Neural cell (in vitro differentiated cells): ENCODE measurements around the gene BRF1. TPM values are rescaled to one million over a fixed set of nuclear protein-coding genes. Genes with fewer than 3 reads are reported as not detected.

Experiments
- H2AFZ ChIP-seq: fragments of 200-600, 300-800 bp; sonication (generic), shearing (Covaris generic); 2 replicates; pipeline ENCODE4 v1.6.0; 2014; ENCODE audit warnings: low read depth, mild to moderate bottlenecking, antibody characterized with exemption, low read length, moderate library complexity
- H3F3A ChIP-seq: fragments of 200-600 bp; shearing (Covaris generic); 2 replicates; pipeline ENCODE4 v1.6.1; 2016; ENCODE audit warnings: mild to moderate bottlenecking, moderate library complexity, mixed read lengths, antibody characterized with exemption, low read length; ENCODE audit not compliant: insufficient read depth, poor library complexity, severe bottlenecking
- H3K27ac ChIP-seq: fragments of 200-600, 300-800 bp; sonication (generic), shearing (Covaris generic); 2 replicates; pipeline ENCODE4 v1.5.1; 2014; ENCODE audit warnings: mild to moderate bottlenecking, low read length, moderate library complexity
- H3K27me3 ChIP-seq: fragments of 300-800, 200-600 bp; sonication (generic), shearing (Covaris generic); 2 replicates; pipeline ENCODE4 v1.6.0; 2014; ENCODE audit warnings: mild to moderate bottlenecking, low read depth, low read length, moderate library complexity; ENCODE audit not compliant: insufficient read depth
- H3K36me3 ChIP-seq: fragments of 300-800, 200-600 bp; sonication (generic), shearing (Covaris generic); 2 replicates; pipeline ENCODE4 v1.5.1; 2014; ENCODE audit warnings: mild to moderate bottlenecking, antibody characterized with exemption, low read length, moderate library complexity; ENCODE audit not compliant: insufficient read depth
- H3K4me2 ChIP-seq: fragments of 300-800, 200-600 bp; sonication (generic), shearing (Covaris generic); 2 replicates; pipeline ENCODE4 v1.6.0; 2014; ENCODE audit warnings: mild to moderate bottlenecking, low read length
- H3K4me3 ChIP-seq: fragments of 300-800, 200-600 bp; sonication (generic), shearing (Covaris generic); 2 replicates; pipeline ENCODE4 v1.5.1; 2014; ENCODE audit warnings: mild to moderate bottlenecking, low read length, moderate library complexity
- H3K79me2 ChIP-seq: fragments of 200-600 bp; shearing (Covaris generic); replicated peaks from 2 replicates; pipeline ENCODE4 v1.6.0; 2014; ENCODE audit warnings: mild to moderate bottlenecking, low read length, moderate library complexity; ENCODE audit not compliant: insufficient read depth
- H3K9ac ChIP-seq: fragments of 300-800, 200-600 bp; sonication (generic), shearing (Covaris generic); 2 replicates; pipeline ENCODE4 v1.6.1; 2016; ENCODE audit warnings: mild to moderate bottlenecking, low read length, mixed read lengths
- H3K9me2 ChIP-seq: fragments of 200-600 bp; shearing (Covaris generic); 2 replicates; pipeline ENCODE4 v1.6.1; 2016; ENCODE audit warnings: mild to moderate bottlenecking, low read length, mixed read lengths; ENCODE audit not compliant: insufficient read depth
- H3K9me3 ChIP-seq: fragments of 200-600, 300-800 bp; sonication (generic), shearing (Covaris generic); 2 replicates; pipeline ENCODE4 v1.6.1; 2016; ENCODE audit warnings: mild to moderate bottlenecking, mixed run types, low read length, moderate library complexity, mixed read lengths
- H4K20me1 ChIP-seq: fragments of 200-600 bp; shearing (Covaris generic); 2 replicates; pipeline ENCODE4 v1.6.1; 2016; ENCODE audit warnings: mild to moderate bottlenecking, mixed run types; ENCODE audit not compliant: insufficient read depth
- CTCF ChIP-seq: fragments of 450-650 bp; IDR thresholded peaks from 2 replicates; pipeline ENCODE4 v1.5.1; 2014; ENCODE audit warnings: antibody characterized with exemption, mild to moderate bottlenecking, moderate library complexity; ENCODE audit not compliant: poor library complexity, severe bottlenecking
- EP300 ChIP-seq: fragments of 450-650 bp; conservative IDR thresholded peaks from 2 replicates; pipeline ENCODE4 v1.6.1; 2014; ENCODE audit warnings: antibody characterized with exemption, mild to moderate bottlenecking, moderate library complexity; ENCODE audit not compliant: poor library complexity, severe bottlenecking
- EZH2 ChIP-seq: fragments of 200-600, 300-800 bp; shearing (Covaris generic), sonication (generic); IDR thresholded peaks from 2 replicates; pipeline ENCODE4 v1.6.1; 2014; ENCODE audit warnings: antibody characterized with exemption, low read length, borderline replicate concordance, mild to moderate bottlenecking; ENCODE audit not compliant: insufficient read depth, poor library complexity, severe bottlenecking
- MXI1 ChIP-seq: fragments of 450-650 bp; conservative IDR thresholded peaks from 2 replicates; pipeline ENCODE4 v1.6.1; 2014; ENCODE audit warnings: antibody characterized with exemption, mild to moderate bottlenecking; ENCODE audit not compliant: poor library complexity, severe bottlenecking
- POLR2AphosphoS5 ChIP-seq: IDR thresholded peaks from 2 replicates; pipeline ENCODE4 v1.6.1; 2012
- RAD21 ChIP-seq: fragments of 450-650 bp; conservative IDR thresholded peaks from 2 replicates; pipeline ENCODE4 v1.6.1; 2014; ENCODE audit warnings: antibody characterized with exemption, mild to moderate bottlenecking, moderate library complexity
- REST ChIP-seq: IDR thresholded peaks from 2 replicates; pipeline ENCODE4 v1.6.1; 2012; ENCODE audit warnings: borderline replicate concordance
- SMC3 ChIP-seq: fragments of 450-650 bp; conservative IDR thresholded peaks from 2 replicates; pipeline ENCODE4 v1.6.1; 2014; ENCODE audit warnings: antibody characterized with exemption, mild to moderate bottlenecking, moderate library complexity; ENCODE audit not compliant: poor library complexity
- TAF1 ChIP-seq: IDR thresholded peaks from 2 replicates; pipeline ENCODE4 v1.6.1; 2012; ENCODE audit warnings: low read depth
- polyA plus RNA-seq: library from polyadenylated mRNA; depleted of rRNA; stranded (reverse); fragments of >200 nt; gene quantifications from 2 replicates; pipeline ENCODE4 v1.2.3, GENCODE V29; 2014

Gene BRF1
- polyA plus RNA-seq, 1 donor from 2014 or later: 69.4 TPM

- no peaks in the 10 kb centered on the region for H3K9me3 ChIP-seq
- no peaks in the 10 kb centered on the region for H3K79me2 ChIP-seq
- no peaks in the 10 kb centered on the region for H3K36me3 ChIP-seq
- H3K4me3 ChIP-seq: no peak overlapping the region
- no peak overlapping the region for H2AFZ ChIP-seq
- H3K4me2 ChIP-seq: no peak overlapping the region
- H4K20me1 ChIP-seq: no peaks in the 10 kb centered on the region
- no peak overlapping the region for H3K9ac ChIP-seq
- H3K27me3 ChIP-seq: no peaks in the 10 kb centered on the region
- no peak for TF ChIP-seq EZH2
- TF ChIP-seq EP300: no peak
- TF ChIP-seq SMC3: no peak
- H3K27ac ChIP-seq: no peak overlapping the region
- no peaks in the 10 kb centered on the region for H3F3A ChIP-seq
- no peaks in the 10 kb centered on the region for H3K9me2 ChIP-seq
Measured at GRCh38 chr14:105205673-105206208, 95.1 kb downstream of the BRF1 start.

- no peak overlapping the region for H3K27ac ChIP-seq
- TF ChIP-seq EZH2 (no peak), MXI1 (no peak), POLR2AphosphoS5 (no peak), REST (no peak), EP300 (no peak)
- H3K9me3 ChIP-seq: no peaks in the 10 kb centered on the region
Measured at GRCh38 chr14:105204931-105205672, 95.7 kb downstream of the BRF1 start.

GRCh38 chr14:105204206-105204930, 96.4 kb downstream of the BRF1 start:
- H3K9ac ChIP-seq: no peak overlapping the region
- H4K20me1 ChIP-seq: no peaks in the 10 kb centered on the region
- no peaks in the 10 kb centered on the region for H3K36me3 ChIP-seq
- H3K4me3 ChIP-seq: no peak overlapping the region
- H3K27ac ChIP-seq: no peak overlapping the region
- H3F3A ChIP-seq: no peaks in the 10 kb centered on the region
- H2AFZ ChIP-seq: no peak overlapping the region
- H3K79me2 ChIP-seq: no peaks in the 10 kb centered on the region
- no peak overlapping the region for H3K4me2 ChIP-seq
- no peaks in the 10 kb centered on the region for H3K9me2 ChIP-seq
- H3K27me3 ChIP-seq: no peaks in the 10 kb centered on the region
- TF ChIP-seq SMC3 (no peak), POLR2AphosphoS5 (no peak), RAD21 (no peak), TAF1 (no peak), MXI1 (no peak), CTCF (no peak), EP300 (no peak), REST (no peak), EZH2 (no peak)
- no peaks in the 10 kb centered on the region for H3K9me3 ChIP-seq

More at GRCh38 chr14:105204931-105205672, 95.7 kb downstream of the BRF1 start:
- no peaks in the 10 kb centered on the region for H4K20me1 ChIP-seq
- no peaks in the 10 kb centered on the region for H3K27me3 ChIP-seq
- no peaks in the 10 kb centered on the region for H3K36me3 ChIP-seq
- H3F3A ChIP-seq: no peaks in the 10 kb centered on the region
- no peak overlapping the region for H3K9ac ChIP-seq
- no peak overlapping the region for H2AFZ ChIP-seq
- no peak overlapping the region for H3K4me3 ChIP-seq
- no peak overlapping the region for H3K4me2 ChIP-seq
- H3K9me2 ChIP-seq: no peaks in the 10 kb centered on the region
- H3K79me2 ChIP-seq: no peaks in the 10 kb centered on the region
